ENCODE results near the gene RUSF1.

Gene RUSF1

GRCh38 chr16:31466381-31466841, 41.8 kb downstream of the RUSF1 start:
- TF ChIP-seq EP300 (IDR thresholded peaks at IDR 0.05; ENCODE audit: borderline replicate concordance), result no peak

- TF ChIP-seq RAD21 (IDR thresholded peaks at IDR 0.05; ENCODE audit: low read depth) (no peak), TCF12 (IDR thresholded peaks at IDR 0.05; ENCODE audit: low read depth) (no peak), FOXM1 (IDR thresholded peaks at IDR 0.05; ENCODE audit: borderline replicate concordance, low read depth) (no peak), EGR1 (IDR thresholded peaks at IDR 0.05) (no peak), ZBTB7A (IDR thresholded peaks at IDR 0.05; ENCODE audit: low read depth) (no peak), REST (IDR thresholded peaks at IDR 0.05; ENCODE audit: low read depth) (no peak), MAX (IDR thresholded peaks at IDR 0.05) (no peak), NFIC (IDR thresholded peaks at IDR 0.05) (no peak), TAF1 (IDR thresholded peaks at IDR 0.05; ENCODE audit: low read depth) (no peak), YY1 (IDR thresholded peaks at IDR 0.05; ENCODE audit: low read depth) (no peak), TEAD4 (IDR thresholded peaks at IDR 0.05) (no peak)
These were observed 42.3 kb downstream of the RUSF1 start for GRCh38 chr16:31465788-31466370.

GRCh38 chr16:31464781-31465260, 43.4 kb downstream of the RUSF1 start:
- no peak for TF ChIP-seq RAD21 (IDR thresholded peaks at IDR 0.05; ENCODE audit: low read depth)

- TF ChIP-seq EGR1 (IDR thresholded peaks at IDR 0.05) (no peak), CEBPB (IDR thresholded peaks at IDR 0.05) (no peak), ZBTB7A (IDR thresholded peaks at IDR 0.05; ENCODE audit: low read depth) (no peak), CREB1 (IDR thresholded peaks at IDR 0.05; ENCODE audit: low read depth) (no peak), FOXM1 (IDR thresholded peaks at IDR 0.05; ENCODE audit: borderline replicate concordance, low read depth) (no peak), RAD21 (IDR thresholded peaks at IDR 0.05; ENCODE audit: low read depth) (no peak), TEAD4 (IDR thresholded peaks at IDR 0.05) (no peak), REST (IDR thresholded peaks at IDR 0.05; ENCODE audit: low read depth) (no peak), MAX (IDR thresholded peaks at IDR 0.05) (no peak), TAF1 (IDR thresholded peaks at IDR 0.05; ENCODE audit: low read depth) (no peak), NFIC (IDR thresholded peaks at IDR 0.05) (no peak), TCF12 (IDR thresholded peaks at IDR 0.05; ENCODE audit: low read depth) (no peak), YY1 (IDR thresholded peaks at IDR 0.05; ENCODE audit: low read depth) (no peak), USF1 (IDR thresholded peaks at IDR 0.05) (no peak), EP300 (IDR thresholded peaks at IDR 0.05; ENCODE audit: borderline replicate concordance) (no peak)
These were observed 43.8 kb downstream of the RUSF1 start for GRCh38 chr16:31464348-31464769.

GRCh38 chr16:31461921-31462804, 46.0 kb downstream of the RUSF1 start:
- TF ChIP-seq RAD21 (IDR thresholded peaks at IDR 0.05; ENCODE audit: low read depth), result no peak
- TF ChIP-seq TCF12 (IDR thresholded peaks at IDR 0.05; ENCODE audit: low read depth), result no peak
- no peak for TF ChIP-seq USF1 (IDR thresholded peaks at IDR 0.05)
- no peak for TF ChIP-seq TAF1 (IDR thresholded peaks at IDR 0.05; ENCODE audit: low read depth)
- no peak for TF ChIP-seq REST (IDR thresholded peaks at IDR 0.05; ENCODE audit: low read depth)
- TF ChIP-seq FOXM1 (IDR thresholded peaks at IDR 0.05; ENCODE audit: borderline replicate concordance, low read depth), result no peak
- no peak for TF ChIP-seq CEBPB (IDR thresholded peaks at IDR 0.05)
- TF ChIP-seq EGR1 (IDR thresholded peaks at IDR 0.05), result no peak
- TF ChIP-seq MAX (IDR thresholded peaks at IDR 0.05), result no peak

All from Ishikawa (cell line).